Astrocyte of the spinal cord (primary cell): ENCODE measurements around the gene CTNNA2.

ENCODE experiments used
- DNase-seq: peaks from one replicate; pipeline ENCODE4 v3.0.0; 2011; ENCODE audit warnings: low read depth, low spot score
- H3K4me3 ChIP-seq: 2 replicates; pipeline ENCODE4 v1.5.1; 2011; ENCODE audit warnings: low read depth, mild to moderate bottlenecking, low read length, moderate library complexity
- in situ Hi-C: cut with HindIII; loops from 2 replicates; pipeline ENCODE4 v1.10.0; 2017; ENCODE audit warnings: low sequenced_read_pairs
- TF ChIP-seq, protein P1 (sequence below): IDR thresholded peaks from 2 replicates; pipeline ENCODE4 v1.5.1; 2012; ENCODE audit warnings: low read depth, mild to moderate bottlenecking, low read length, inconsistent platforms

Gene CTNNA2

DNA sequence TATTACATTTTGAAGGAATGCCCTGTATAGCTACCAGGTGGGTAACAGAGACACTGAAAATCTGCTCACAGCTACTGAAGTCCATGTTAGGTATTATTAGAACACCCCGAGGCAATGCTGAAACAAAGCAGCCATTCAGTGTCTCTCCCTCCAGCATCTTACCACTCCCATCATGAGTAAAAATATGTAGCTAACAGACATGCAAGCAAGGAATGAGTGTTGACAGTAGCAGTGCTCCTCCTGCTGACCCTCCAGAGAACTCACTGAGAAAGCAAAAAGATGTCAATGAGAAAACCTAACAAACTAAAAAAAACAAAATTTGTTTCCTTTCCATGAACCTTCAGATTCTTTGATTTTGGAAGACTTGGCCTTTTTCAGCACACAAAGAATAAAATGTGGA lies 397.8 kb downstream of the CTNNA2 start:
- TF ChIP-seq, protein P1, sequence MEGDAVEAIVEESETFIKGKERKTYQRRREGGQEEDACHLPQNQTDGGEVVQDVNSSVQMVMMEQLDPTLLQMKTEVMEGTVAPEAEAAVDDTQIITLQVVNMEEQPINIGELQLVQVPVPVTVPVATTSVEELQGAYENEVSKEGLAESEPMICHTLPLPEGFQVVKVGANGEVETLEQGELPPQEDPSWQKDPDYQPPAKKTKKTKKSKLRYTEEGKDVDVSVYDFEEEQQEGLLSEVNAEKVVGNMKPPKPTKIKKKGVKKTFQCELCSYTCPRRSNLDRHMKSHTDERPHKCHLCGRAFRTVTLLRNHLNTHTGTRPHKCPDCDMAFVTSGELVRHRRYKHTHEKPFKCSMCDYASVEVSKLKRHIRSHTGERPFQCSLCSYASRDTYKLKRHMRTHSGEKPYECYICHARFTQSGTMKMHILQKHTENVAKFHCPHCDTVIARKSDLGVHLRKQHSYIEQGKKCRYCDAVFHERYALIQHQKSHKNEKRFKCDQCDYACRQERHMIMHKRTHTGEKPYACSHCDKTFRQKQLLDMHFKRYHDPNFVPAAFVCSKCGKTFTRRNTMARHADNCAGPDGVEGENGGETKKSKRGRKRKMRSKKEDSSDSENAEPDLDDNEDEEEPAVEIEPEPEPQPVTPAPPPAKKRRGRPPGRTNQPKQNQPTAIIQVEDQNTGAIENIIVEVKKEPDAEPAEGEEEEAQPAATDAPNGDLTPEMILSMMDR = no peak
- no peak overlapping the region for H3K4me3 ChIP-seq
- no peak for DNase-seq
- in situ Hi-C loops = no loop called here

DNA sequence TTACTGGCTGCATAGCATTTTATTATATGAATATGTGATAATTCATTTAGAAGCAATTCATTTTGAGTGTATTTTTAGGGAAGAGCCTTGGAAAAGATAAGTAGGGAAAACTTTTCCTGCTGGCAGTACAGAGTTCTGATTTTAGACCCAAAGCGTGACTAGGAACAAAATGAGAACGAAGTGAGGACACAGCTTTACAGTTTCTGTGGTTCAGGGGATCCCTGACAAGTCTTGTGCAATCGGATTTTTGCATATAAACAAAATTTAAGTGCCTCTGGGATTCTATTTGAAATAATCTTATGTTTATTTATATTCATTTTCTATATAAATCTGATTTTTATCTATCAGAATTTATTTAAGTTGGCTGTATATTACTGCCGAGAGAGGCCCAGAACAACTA lies 402.6 kb downstream of the CTNNA2 start:
- DNase-seq = no peak
- H3K4me3 ChIP-seq = no peak overlapping the region
- in situ Hi-C loops = no loop called here
- TF ChIP-seq, protein P1 = no peak

- in situ Hi-C loops = no loop called here
- TF ChIP-seq, protein P1 = no peak
- H3K4me3 ChIP-seq = no peak overlapping the region
- DNase-seq = no peak
Measured at GRCh38 chr2:79916285-79916684, 403.4 kb downstream of the CTNNA2 start.

GRCh38 chr2:79920512-79921076 lies 407.7 kb downstream of the CTNNA2 start:
- no peak for DNase-seq
- no peak overlapping the region for H3K4me3 ChIP-seq
- TF ChIP-seq, protein P1 = no peak
- in situ Hi-C loops = no loop called here

- no peak overlapping the region for H3K4me3 ChIP-seq
- in situ Hi-C loops = no loop called here
Measured at GRCh38 chr2:79929624-79930023, 416.8 kb downstream of the CTNNA2 start.

GRCh38 chr2:79935046-79935732 lies 422.3 kb downstream of the CTNNA2 start:
- H3K4me3 ChIP-seq = no peak overlapping the region
- TF ChIP-seq, protein P1 = no peak
- in situ Hi-C loops = no loop called here
- DNase-seq = no peak

More at GRCh38 chr2:79929624-79930023, 416.8 kb downstream of the CTNNA2 start:
- no peak for DNase-seq
- TF ChIP-seq, protein P1 = no peak
